ENCODE measurements around the gene MON1A.
"Not testable (repeated sequence)": the region's sequence is repeated elsewhere in the genome, so short reads cannot be mapped to it uniquely, and the experiment has no call there.

Gene MON1A

GRCh38 chr3:49917806-49918590, 11.6 kb downstream of the MON1A start:
- DNase-seq: not testable (repeated sequence)

DNA sequence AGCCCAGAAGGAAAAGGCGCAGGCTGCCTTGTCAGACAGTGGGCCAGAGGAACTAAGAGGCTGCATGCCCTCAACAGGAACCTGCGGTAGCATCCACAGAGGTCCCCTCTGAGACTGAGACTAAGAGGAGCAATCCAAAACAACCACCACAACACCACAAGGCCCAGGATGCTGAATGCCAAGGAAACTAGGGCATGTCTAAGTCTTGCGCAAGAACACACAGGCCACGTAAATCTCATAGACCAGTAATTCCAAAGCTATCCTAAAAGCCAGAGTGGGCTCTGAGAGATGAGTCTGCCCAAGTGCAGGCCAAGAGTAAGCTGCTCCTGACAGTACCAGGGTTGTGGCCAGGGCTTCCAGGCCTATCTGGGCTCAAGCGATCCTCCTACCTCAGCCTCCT, 12.9 kb downstream of the MON1A start:
- no peak for DNase-seq

- no peak for DNase-seq
These were observed 14.7 kb downstream of the MON1A start for GRCh38 chr3:49914906-49915305.

DNA sequence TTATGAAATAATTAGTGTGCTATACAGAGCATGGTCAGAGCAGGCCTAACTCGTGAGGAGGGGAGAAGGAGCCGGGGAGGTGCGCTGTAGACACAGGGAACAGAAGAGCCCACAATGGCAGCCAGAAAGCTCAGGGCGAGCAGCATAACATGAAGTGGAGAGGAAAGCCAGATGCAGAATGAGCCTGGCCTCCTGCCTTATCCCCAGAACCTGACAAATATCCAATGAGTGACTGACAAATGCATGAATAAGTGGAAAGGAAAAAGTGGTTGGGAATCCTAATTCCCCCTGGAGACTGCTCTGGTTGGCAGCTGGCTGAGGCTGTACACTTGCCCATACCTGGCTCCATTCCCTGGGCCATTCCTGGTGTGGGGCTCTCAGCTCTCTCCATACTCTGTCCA, 16.7 kb downstream of the MON1A start:
- DNase-seq: no peak

- DNase-seq: no peak
These were observed 18.0 kb downstream of the MON1A start for GRCh38 chr3:49911611-49912010.

GRCh38 chr3:49911124-49911420, 18.5 kb downstream of the MON1A start:
- DNase-seq: no peak

GRCh38 chr3:49910409-49911123, 19.0 kb downstream of the MON1A start:
- no peak for DNase-seq

GRCh38 chr3:49908373-49909199, 21.0 kb downstream of the MON1A start:
- no peak for DNase-seq

- DNase-seq: peak; percentile 64
These were observed 23.4 kb downstream of the MON1A start for GRCh38 chr3:49906073-49906743.

DNA sequence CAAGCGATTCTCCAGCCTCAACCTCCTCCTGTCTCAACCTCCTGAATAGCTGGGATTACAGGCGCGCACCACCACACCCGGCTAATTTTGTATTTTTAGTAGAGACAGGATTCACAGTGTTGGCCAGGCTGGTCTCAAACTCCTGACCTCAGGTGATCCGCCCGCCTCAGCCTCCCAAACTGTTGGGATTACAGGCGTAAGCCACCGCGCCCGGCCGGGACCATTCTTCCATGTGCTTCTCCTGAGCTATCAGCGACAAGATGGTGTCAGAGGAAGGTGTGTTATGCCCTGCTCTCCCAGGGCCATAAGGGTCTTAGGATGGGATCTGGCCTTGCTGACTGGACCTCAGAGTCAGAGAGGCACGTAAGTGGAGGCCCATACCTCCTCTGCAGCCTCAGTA, 25.2 kb downstream of the MON1A start:
- DNase-seq: not testable (repeated sequence)

GRCh38 chr3:49903451-49904424, 25.9 kb downstream of the MON1A start, which contains the start of gene MST1R:
Gene MST1R, minus strand, starts transcription at chr3:49903873. Its CDS starts 264 bp downstream, at chr3:49903609.
- peak; percentile 70 for DNase-seq

- DNase-seq: no peak
These were observed 26.9 kb downstream of the MON1A start for GRCh38 chr3:49902511-49903345.

GRCh38 chr3:49901366-49902339, 28.0 kb downstream of the MON1A start:
- DNase-seq: peak; percentile 48

GRCh38 chr3:49900491-49901153, 29.0 kb downstream of the MON1A start:
- DNase-seq: no peak

DNA sequence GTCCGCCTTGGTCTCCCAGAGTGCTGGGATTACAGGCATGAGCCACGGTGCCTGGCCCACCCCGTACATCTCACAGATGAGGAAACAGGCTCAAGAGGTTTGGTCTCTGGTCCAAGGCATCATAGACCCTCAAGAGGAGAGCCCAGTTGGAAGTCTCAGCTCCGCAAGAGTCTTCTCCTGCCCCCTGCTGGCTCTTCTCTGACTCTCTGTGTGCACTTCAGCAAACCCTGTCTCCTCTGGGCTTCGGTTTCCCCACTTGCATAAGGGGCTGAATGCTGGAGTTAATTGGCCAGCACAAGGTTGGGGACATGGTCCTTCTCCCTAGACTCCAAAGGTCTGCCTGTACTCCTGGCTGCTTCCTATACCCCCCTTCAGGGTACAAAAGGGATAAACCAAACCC, 29.8 kb downstream of the MON1A start:
- no peak for DNase-seq

- DNase-seq: no peak
These were observed 30.6 kb downstream of the MON1A start for GRCh38 chr3:49898991-49899390.

- no peak for DNase-seq
These were observed 33.3 kb downstream of the MON1A start for GRCh38 chr3:49896345-49896744.

DNA sequence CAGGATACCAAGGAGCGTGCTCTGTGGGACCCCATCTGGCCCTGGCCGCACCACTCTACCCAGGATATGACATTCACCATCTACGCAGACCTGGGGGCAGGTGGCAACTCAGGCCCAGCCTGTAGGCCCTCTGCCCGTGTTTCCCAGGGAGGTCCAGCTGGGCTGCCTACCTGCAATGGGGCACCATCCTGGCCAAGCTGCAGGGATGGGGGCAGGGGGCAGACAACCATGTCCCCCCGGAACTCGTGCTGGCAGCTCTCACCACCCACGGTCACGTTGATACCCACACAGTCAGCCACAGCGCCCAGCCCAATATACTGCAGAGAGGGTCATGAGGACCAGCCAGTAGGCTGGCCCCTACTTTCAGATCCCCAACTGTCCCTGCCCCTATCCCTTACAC, 33.8 kb downstream of the MON1A start:
- DNase-seq: no peak

DNA sequence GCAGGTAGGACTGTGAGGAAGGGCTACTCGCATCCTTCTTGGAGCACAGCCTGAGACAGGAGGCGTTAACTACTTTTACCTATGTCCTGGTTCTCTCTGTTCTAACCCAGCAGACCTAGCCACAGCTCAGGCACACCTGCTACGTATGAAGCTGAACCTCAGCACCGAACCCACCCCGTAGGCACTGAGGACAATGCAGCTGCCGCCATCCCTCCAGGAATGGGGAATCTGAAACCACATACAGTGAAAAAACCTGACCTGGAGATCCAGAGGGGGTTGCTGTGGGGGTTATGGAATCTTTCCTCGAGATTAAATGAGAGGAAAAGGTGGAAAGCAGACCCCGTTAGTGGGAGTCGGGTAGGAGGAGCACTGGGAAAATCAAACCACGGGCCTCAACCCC, 40.3 kb downstream of the MON1A start:
- DNase-seq: no peak
